Measurements from ENCODE around the gene ZIC4.

DNA sequence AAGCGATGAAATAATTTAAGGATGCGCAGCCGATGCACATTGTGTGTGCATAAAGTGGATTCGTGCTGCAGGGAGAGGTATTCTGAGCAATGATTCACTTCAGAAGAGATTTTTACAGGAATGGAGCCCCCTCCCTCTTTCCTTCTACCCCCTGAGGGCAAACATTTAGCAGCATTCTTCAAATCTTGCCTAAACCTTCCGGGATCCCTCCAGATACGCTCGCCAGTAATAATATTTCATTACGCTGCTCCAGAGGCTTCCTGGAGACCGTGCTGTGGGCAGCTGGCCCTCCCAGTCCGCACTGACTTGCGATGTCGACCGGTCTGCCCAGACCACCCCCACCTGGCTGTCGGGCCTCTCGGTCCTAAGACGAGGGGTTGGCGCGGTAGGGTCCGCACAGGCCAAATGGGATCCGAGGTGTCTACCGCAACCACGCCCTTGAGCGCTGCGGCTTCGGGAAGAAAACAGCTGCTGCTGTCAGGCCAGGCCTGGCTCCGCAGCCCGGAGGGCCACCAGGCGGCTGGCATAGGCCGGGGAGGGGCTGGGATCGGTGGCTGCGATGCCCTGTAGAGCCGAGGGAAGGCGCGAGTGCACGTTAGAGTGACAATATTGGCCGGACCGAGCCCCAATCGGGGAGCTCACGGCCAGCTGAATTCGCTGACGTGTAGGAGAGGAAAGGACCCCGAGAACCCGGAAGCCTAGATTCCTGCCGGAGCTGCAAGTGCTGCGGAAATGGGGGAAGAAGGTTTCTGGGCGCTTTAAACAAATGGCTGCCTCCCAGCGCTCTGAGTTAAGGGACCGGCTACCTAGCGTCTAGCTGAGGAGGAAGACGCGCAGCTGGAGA is 14.3 kb downstream of the ZIC4 start:
- TF ChIP-seq YY1 (IDR thresholded peaks at IDR 0.05; ENCODE audit: low read depth) (no peak), EP300 (IDR thresholded peaks at IDR 0.05; ENCODE audit: borderline replicate concordance) (no peak), CREB1 (IDR thresholded peaks at IDR 0.05; ENCODE audit: low read depth) (no peak), MAX (IDR thresholded peaks at IDR 0.05) (no peak), USF1 (IDR thresholded peaks at IDR 0.05) (no peak), RAD21 (IDR thresholded peaks at IDR 0.05; ENCODE audit: low read depth) (no peak), EGR1 (IDR thresholded peaks at IDR 0.05) (no peak), REST (IDR thresholded peaks at IDR 0.05; ENCODE audit: low read depth) (no peak)
